NCI-H774 (cell line): ENCODE results near the gene THSD7B.

Experiments used
- DNase-seq: peaks from one replicate; lab custom pipeline; 2025; lab: John Stamatoyannopoulos, UW

The THSD7B gene

GRCh38 chr2:137154946-137155345, 389.6 kb downstream of the THSD7B start:
- DNase-seq: no peak

GRCh38 chr2:137155356-137156104, 390.2 kb downstream of the THSD7B start:
- no peak for DNase-seq

- no peak for DNase-seq
These were observed 391.0 kb downstream of the THSD7B start for GRCh38 chr2:137156221-137156844.

GRCh38 chr2:137157851-137158250, 392.5 kb downstream of the THSD7B start:
- no peak for DNase-seq

GRCh38 chr2:137161250-137161649, 395.9 kb downstream of the THSD7B start:
- no peak for DNase-seq

GRCh38 chr2:137165968-137166367, 400.6 kb downstream of the THSD7B start:
- no peak for DNase-seq

- DNase-seq: no peak
These were observed 402.3 kb downstream of the THSD7B start for GRCh38 chr2:137167651-137168050.

- no peak for DNase-seq
These were observed 403.2 kb downstream of the THSD7B start for GRCh38 chr2:137168552-137168951.

GRCh38 chr2:137172162-137172561, 406.8 kb downstream of the THSD7B start:
- DNase-seq: no peak

GRCh38 chr2:137173463-137173862, 408.1 kb downstream of the THSD7B start:
- no peak for DNase-seq

GRCh38 chr2:137175246-137175645, 409.9 kb downstream of the THSD7B start:
- no peak for DNase-seq

- DNase-seq: no peak
These were observed 413.6 kb downstream of the THSD7B start for GRCh38 chr2:137178951-137179377.

GRCh38 chr2:137179542-137179941, 414.2 kb downstream of the THSD7B start:
- no peak for DNase-seq

- no peak for DNase-seq
These were observed 414.7 kb downstream of the THSD7B start for GRCh38 chr2:137180012-137180411.

GRCh38 chr2:137181370-137181769, 416.0 kb downstream of the THSD7B start:
- no peak for DNase-seq

- DNase-seq: no peak
These were observed 416.7 kb downstream of the THSD7B start for GRCh38 chr2:137182071-137182470.

GRCh38 chr2:137183206-137183898, 418.0 kb downstream of the THSD7B start:
- no peak for DNase-seq

GRCh38 chr2:137185378-137186078, 420.2 kb downstream of the THSD7B start:
- no peak for DNase-seq

- no peak for DNase-seq
These were observed 421.9 kb downstream of the THSD7B start for GRCh38 chr2:137187216-137187615.

- no peak for DNase-seq
These were observed 425.3 kb downstream of the THSD7B start for GRCh38 chr2:137190411-137191195.
